ENCODE data around the gene TEAD1.

TEAD1 gene

DNA sequence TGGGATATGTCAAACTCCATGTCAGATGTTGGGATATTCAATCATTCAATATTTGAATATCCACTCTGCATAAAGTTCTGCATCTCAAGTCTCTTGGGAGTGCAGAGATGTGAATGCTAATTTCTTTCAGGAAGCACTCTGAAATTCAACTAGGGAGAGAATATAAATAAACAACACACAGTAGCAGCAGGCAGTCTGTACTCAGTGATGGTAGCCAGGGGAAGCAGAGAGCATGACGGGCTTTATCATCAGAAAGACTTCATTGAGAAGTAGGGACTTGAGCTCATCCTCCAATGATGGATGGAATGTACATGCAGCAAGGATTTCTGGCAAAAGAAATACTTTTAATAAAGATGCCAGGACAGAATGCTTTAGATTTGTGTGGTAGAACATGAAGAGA, 9.8 kb upstream of the TEAD1 start:
- in situ Hi-C loops (cut with HindIII; ENCODE audit: low sequenced_read_pairs): no loop called here

DNA sequence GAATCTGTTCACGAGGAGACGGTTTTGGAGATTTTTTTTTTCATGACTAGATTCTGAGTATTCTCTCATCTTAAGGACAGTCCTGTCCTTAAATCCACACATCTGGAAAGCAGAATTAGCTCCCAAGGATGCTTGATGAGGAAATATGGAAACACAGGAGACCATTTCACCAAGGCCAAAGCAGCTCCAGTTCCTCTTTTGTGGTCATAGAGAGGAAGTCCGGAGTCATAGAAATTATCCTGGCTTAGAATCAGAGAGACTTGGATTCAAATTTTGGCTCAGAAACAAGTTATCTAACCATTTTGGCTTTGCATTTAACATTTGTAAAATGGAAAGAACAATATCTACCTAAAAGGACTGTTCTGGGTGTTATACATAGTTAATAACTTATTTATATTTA, 7.3 kb upstream of the TEAD1 start:
- in situ Hi-C loops (cut with HindIII; ENCODE audit: low sequenced_read_pairs): no loop called here

DNA sequence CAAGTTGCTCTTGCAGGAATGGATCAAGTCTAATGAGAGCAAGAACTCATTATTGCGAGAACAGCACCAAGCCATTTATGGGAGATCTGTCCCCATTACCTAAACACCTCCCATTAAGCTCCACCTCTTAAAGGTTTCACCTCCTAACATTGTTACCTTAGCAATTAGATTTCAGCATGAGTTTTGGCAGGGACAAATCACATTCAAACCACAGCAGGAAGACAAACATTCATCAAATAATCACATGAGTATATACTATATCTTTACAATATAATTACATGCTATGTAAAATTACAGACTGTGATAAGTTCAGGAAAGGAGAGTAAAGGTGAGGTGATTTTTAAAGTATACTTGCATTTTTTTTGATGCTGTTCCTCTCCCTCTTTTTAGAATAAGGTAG, 6.6 kb upstream of the TEAD1 start:
- in situ Hi-C loops (cut with HindIII; ENCODE audit: low sequenced_read_pairs): no loop called here

DNA sequence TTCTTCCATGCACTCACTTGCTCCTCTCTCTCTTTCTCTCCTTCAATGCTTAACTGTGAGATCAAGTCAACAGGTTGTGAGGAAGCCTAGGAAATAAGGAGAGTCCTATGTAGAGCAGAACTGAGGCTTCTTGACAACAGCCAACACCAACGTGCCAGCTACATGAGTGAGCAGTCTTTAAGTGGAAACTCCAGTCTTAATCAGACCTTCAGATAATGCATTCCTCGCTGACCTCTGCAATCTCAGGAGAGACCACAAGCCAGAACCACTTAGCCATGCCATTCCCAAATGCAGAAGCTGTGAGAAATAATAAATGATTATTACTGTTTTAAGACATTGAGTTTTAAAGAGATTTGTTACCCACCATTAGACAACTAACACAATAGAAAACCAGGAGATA, 6.1 kb upstream of the TEAD1 start:
- in situ Hi-C loops (cut with HindIII; ENCODE audit: low sequenced_read_pairs): no loop called here

DNA sequence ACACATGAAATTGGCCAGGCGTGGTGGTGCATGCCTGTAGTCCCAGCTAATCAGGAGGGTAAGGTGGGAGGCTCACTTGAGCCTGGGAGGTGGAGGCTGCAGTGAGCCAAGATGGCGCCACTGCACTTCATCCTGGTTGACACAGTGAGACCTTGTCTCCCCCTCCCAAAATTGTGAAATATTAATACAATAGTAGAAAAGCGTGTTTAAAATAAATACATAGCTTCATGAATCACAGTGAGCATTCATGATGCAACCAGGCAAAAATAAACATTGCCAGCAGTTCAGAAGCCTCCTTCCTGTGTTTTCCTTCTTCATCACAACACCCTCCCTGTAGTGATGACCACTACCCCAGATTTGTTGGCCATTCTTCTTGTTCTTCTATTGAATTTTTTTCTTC, 4.3 kb upstream of the TEAD1 start:
- in situ Hi-C loops (cut with HindIII; ENCODE audit: low sequenced_read_pairs): no loop called here

DNA sequence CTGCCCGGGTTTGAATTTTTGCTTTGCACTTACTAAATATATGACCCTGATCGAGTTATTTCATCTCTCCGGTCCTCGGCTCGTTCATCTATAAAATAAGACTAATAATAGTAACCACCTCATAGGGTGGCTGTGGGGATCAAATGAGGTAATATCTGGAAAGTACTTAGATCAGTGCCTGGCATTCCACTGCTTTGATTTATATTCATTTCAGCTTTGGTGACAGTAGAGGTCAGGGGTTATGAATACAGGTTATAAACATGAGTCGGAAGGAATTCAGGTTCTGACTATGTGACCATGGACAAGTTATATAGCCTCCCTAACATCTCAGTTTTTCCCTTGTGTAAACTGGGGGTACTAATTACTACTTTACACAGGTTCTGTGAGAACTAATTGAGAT, 2.9 kb upstream of the TEAD1 start:
- in situ Hi-C loops (cut with HindIII; ENCODE audit: low sequenced_read_pairs): no loop called here

DNA sequence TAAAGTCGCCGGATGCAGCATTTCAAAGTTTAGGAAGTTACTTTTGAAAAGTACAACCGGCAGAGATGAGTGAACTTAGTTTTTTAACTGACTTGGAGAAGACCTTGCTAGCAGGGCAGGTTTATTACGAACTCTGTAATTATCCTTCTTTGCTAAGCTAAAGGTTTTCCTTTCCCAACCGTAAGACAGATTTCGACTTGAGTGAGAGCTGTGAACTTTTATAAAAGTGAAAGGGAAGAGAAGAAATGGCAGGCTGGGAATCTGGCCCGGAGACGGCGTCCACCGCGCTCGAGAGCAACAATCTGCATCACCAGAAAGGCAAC, 659 bp upstream of the TEAD1 start:
- in situ Hi-C loops (cut with HindIII; ENCODE audit: low sequenced_read_pairs): no loop called here

DNA sequence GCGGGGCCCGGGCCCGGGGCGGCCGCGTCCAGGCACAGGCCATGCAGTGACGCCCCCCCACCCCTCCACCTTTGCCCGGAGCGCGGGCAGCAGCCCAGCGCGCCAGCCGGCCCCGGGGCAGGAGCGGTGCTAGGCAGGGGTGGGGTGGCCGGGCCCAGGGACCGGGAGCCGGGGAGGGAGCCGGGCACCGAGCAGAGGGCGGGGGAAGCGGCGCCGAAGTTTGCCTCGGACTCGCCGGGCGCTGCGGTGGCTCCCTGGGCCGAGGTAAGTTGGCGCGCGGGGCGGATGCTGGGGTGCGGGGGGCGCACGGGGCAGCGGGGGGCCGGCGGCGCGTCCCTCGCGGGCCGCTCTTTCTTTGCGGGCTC, 332 bp downstream of the TEAD1 start:
- in situ Hi-C loops (cut with HindIII; ENCODE audit: low sequenced_read_pairs): no loop called here

DNA sequence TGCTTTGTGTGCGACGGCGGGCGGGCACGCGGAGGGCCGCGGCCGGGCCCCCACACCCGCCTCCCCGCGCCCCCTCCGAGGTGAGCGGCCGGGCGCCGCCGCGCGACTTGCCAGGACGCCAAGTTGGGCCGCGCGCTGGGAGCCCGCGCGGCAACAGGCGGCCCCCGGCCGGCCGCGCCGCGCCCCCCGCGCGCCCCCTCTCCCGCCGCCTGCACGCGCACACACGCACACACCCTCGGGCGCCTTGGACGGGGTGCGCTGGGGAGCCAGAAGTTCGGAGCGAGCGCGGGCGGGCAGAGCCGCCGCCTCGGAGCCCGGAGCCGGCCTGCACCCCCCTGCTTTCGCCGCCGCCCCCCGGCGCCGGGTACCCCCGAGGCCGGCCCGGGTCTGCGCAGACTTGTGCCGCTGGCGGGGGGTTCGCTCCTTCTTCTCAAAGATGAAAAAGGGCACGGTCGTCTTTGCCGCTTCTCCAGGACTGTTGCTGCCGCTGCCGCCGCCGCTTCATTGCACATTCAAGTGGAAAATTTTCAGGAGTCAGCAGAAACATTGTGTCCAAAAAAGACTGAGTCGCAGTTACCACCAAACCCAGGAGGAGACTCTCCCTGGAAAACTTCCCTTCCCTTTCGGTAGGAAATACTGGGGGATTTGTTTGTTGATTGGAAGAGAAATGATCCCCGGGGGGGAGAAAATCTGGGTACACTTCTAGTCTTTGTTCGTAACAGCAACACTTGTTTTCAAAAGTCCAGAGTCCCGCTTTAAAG, 895 bp downstream of the TEAD1 start:
- in situ Hi-C loops (cut with HindIII; ENCODE audit: low sequenced_read_pairs): no loop called here

DNA sequence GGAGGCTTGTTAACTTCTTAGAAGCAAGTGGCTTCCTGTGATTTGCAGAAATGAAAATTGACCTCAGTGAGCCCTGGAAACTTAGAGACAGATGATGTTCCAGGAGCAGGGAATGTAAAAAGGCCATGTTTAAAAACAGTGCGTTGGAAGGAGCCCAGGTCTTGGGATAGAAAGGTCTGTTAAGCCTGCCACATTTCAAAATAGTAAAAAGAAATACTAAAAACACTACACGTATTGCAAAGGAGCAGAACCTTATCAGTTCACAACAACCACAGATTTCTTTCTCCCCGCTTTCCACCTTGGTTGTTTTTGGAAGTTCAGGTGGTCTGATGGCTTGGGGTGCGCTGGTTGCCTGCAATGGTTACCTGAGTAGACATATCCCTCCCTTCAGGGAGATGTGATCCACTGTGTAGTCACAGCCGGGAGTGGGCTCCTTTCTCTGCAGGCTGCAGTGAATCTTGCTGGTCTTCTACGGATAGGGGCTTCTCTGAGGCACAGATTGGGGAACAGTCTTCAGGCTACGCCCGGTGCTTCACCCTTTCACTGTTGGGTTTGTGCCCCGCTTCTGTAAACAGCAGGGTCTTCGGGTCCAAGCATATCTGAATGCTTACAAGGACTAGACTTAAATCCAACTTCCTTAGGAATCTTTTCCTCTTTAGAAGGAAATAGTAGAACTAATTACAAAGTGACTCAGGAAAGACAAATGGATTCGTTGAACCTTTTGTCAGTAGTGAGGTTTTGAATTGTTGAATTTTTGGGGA, 1.9 kb downstream of the TEAD1 start:
- in situ Hi-C loops (cut with HindIII; ENCODE audit: low sequenced_read_pairs): no loop called here

DNA sequence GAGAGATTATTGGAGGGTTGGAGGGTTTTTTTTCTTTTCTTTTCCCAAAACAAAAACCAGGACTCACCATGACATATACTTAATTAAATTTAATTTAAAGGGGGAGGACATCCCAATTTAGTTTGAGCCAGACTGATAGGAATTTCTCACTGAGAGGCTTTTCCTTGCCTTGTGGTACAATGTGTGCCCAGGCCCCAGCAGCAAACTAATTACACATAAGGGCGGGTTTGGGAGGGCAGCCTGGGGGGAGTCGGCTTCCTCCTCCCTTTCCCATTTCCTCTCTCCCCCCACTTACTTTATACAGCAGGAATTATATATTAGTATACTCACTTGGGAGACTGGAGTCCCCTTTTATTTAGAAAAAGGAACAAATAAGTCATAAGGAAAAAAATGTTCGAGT, 2.9 kb downstream of the TEAD1 start:
- in situ Hi-C loops (cut with HindIII; ENCODE audit: low sequenced_read_pairs): no loop called here

DNA sequence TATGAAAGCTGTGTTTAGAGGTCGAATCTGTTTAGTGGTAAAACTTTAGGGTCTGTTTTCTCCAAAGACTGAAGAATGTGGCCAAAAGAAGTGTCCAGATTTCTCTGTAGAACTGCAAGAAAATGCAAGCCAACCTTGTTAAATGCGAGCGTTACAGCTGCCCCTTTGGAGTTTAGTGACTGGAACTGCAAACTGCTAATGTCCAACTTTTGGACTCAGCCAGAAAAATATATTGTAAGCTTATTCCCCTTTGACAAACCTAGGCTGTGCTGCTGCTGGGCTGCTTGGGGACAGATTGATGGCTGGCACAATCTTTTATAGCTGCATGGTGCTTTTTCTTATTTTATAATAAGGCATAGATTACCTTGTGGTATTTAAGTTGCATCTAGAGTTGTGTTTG, 3.9 kb downstream of the TEAD1 start:
- in situ Hi-C loops (cut with HindIII; ENCODE audit: low sequenced_read_pairs): no loop called here

DNA sequence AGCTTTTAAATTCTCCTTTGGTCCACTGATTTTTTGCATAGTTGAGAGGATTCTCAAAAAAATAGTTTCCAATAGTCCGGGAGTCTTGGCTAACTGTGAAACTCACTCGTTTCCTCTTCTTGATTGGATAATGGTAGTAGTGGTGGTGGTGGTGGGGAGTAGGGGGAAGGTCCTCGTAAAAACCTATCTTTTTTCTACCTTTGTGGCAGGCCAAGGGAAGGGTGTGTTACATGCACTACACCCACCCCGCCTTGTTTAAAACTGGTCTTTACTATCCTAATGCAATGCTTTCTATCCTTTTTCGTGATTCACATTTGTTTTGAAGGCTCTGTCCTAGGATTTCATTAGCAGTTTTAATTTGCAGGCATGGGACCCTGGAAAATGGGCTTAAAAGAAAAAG, 4.8 kb downstream of the TEAD1 start:
- in situ Hi-C loops (cut with HindIII; ENCODE audit: low sequenced_read_pairs): no loop called here

DNA sequence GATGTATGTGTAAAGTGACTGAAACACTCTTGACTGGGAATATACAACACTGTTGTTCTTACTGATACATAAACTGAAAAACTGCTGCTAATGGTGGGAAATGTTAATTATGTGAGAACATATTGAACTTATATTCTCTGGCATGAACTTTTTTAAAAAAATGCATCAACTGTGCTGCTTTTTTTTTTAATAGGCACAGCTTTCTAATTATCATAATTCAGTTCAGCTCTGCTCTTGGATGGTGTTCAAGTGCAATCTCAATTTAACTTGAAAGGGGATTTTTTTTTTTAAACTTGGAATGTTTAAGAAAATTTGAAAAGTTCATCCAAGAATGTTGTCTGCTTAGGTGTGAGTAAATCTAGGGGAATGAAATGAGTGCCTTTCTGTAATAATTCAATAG, 5.2 kb downstream of the TEAD1 start:
- in situ Hi-C loops (cut with HindIII; ENCODE audit: low sequenced_read_pairs): no loop called here

DNA sequence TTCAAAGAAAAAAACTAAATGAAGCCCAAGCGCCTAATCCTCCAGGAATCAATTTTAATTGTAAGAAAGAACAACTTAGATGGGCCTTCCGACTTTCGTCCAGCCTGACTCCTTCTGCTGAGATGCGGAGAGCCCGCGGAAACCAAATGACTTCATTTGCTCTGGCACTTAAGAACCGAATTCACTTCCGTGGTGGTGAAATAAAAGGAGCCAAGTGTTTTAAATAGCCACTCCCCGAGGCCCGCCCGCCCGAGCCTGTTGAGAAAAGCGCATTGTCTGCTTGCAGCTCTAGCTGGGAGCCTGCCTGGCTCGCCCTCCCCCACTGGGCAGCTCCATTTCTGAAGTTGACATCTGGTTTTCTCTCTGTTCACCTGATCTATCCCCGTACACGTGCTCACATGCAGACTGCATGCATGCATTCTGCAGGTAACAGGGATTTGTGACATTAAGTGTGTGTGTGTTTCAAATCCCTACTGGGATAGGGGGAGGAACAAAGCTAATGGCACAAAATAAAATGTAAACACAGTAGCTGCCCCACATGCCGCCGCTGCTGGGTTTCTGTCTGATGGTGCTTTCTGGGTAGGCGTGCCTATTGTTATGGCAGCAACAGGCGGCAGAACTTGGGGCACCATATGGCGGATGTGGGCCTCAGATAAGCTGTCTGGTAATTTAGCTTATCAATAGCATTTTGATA, 6.2 kb downstream of the TEAD1 start:
- in situ Hi-C loops (cut with HindIII; ENCODE audit: low sequenced_read_pairs): no loop called here

DNA sequence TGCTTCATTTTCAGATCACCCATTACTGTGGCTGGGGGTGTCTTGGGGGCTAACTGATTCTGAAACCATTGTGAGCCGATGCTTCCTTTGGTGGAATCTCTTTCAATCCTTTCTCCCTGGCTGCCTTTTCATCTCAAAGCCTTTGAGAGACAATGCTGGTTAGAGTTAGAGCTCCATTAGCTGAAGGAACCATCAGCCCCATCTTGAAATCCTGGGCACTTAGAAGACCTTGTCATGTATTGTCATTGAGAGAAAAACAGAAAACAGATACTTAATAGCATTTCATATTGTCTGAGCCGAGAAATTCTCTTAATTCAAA, 6.7 kb downstream of the TEAD1 start:
- in situ Hi-C loops (cut with HindIII; ENCODE audit: low sequenced_read_pairs): no loop called here

DNA sequence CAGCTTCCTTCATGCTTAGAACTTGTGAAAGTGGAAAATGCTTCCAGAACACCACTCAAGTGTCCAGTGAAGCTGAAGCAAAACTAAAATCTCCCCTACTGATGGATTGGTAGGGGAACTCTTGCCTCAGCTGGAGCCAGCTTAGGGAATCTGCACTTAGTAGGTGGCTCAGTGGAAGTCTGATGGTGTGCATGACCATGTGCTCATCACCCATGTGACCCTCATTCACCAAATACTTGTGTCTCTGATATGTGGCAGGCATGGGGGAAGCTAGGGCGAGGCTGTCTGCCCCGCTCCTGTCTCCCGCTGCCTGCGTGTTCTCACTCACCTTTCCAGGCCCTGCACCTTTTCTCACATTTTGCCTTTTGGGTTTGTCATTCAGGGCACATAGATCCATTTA, 7.2 kb downstream of the TEAD1 start:
- in situ Hi-C loops (cut with HindIII; ENCODE audit: low sequenced_read_pairs): no loop called here

DNA sequence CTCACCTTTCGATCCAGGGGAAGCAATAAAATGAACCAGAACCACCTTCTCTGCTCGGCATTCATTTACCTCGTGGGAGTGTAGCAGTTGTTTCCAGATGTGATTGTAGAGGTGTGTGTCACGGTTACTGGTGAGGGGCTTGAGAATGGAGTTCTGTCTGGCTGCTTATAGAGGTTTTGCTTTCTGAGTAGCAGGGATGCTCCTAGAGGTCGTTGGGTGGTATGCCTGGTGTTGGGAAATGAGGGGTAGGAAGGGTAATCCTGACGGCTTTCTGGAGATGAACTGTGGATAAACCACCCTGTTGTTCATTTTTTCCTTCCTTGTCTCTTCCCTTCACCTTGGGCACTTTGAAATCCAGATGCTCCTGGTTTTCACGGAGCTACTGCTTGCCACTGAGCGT, 8.1 kb downstream of the TEAD1 start:
- in situ Hi-C loops (cut with HindIII; ENCODE audit: low sequenced_read_pairs): no loop called here

DNA sequence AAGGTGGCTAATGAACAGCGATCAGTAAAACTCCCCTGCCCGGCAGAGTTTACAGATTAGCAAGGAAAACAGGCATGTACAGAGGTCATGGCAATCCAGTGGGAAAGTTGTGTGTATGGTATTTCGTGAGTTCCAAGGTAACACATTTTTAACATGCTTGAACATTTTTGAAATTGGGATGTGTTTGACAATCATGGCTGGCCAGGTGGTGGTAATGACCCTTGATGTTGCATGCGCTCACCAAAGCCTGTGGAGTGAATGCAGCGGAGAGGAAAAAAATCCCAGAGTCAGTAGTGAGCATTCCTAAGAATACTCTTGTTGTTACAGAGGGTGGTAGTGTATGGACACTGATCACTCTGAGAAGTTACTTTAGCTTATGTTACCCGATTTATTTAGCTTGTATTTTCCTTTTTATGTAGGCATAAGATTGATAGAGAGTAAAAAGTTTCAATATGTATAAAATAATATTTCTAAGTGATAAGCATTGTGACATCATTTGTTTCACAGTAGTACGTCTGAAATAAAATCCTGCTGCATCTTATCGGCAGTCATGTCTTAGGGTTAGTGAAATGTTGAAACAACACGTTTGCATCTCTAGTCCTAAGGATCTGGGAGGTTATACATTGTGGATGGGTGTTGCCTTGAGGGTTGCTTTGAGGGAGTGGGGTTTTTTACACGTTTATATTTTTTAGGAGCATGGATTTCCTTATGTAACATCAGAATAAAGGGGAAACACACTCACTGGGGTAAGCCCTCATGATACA, 8.7 kb downstream of the TEAD1 start:
- in situ Hi-C loops (cut with HindIII; ENCODE audit: low sequenced_read_pairs): no loop called here

DNA sequence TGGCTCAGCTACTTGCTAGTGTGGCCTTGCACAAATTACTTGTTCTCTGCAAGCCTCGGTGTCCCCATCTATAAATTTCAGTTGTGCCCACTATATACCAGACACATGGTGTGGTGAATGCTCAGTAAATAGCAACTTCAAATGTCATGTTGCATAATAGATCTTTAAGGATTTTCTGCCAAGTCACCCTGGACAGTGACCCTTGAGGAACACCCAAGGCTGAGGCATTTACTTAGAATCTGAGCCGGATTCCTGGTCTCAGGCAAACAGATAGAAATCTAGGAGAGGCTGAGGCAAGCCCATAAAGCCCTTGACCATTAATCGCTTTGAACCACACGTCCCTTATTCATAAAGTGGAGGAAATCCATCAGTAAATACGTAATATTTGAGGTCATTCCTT, 9.7 kb downstream of the TEAD1 start:
- in situ Hi-C loops (cut with HindIII; ENCODE audit: low sequenced_read_pairs): no loop called here

DNA sequence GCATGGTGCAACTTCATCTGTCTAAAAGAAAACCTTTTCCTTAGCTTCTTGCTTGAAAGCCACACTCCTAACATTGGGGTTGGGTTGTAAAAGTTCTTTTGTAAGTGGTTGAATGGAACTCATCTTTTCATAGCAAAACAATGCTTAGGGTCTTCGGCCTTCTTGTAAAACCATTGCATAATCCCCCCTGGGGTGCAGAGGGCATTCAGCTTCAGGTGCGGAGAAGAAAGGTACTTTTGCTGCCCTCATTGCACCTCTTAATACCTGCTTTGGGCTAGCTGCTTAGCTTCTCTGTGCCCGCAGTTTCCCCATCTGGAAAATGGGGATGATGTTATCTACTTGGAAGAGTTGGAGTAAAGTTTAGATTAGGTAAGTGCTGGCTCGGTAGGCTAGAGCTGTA, 10.1 kb downstream of the TEAD1 start:
- in situ Hi-C loops (cut with HindIII; ENCODE audit: low sequenced_read_pairs): no loop called here

DNA sequence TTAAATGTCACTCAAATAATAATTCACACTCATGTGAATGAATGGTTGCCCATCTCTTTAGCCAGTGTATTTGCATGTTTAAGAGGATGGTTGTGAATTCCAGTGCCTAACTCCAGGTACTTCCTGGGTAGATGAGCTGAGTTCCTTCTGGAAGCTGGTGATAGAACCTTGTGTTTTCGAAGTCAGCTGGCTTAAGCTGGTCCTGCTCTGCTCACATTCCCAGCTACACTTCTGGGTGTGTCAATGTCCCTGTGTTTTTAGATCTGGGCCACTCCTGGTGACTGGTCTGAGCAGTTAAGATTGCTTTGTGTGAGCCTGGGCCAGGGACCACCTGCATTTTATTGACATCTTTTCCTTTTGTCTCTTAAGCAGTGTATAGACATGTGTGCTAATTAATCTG, 10.6 kb downstream of the TEAD1 start:
- in situ Hi-C loops (cut with HindIII; ENCODE audit: low sequenced_read_pairs): no loop called here

Measured in DLD1 (cell line).